Sigmoid colon (tissue), 7 donors: ENCODE results near the gene SMYD2. TPM values are rescaled to one million over a fixed set of nuclear protein-coding genes. Genes with fewer than 3 reads are reported as not detected.

Source experiments
- DNase-seq: peaks from one replicate; pipeline ENCODE4 v3.0.0-alpha.2; 2019
- H3K27ac ChIP-seq, 4 donors: fragments of 200-600 bp; sonication (generic); one replicate each; pipeline ENCODE4 v1.5.1; 2016 to 2019; ENCODE audit warnings: mild to moderate bottlenecking in 1 of 4
- H3K27me3 ChIP-seq, 3 donors: fragments of 200-600 bp; sonication (generic); one replicate each; pipeline ENCODE4 v1.5.1; 2019; ENCODE audit warnings: mild to moderate bottlenecking in 1 of 3
- H3K36me3 ChIP-seq, 4 donors: fragments of 200-600 bp; sonication (generic); one replicate each; pipeline ENCODE4 v1.5.1; 2016 to 2019
- H3K4me1 ChIP-seq, 4 donors: fragments of 200-600 bp; sonication (generic); one replicate each; pipeline ENCODE4 v1.5.1; 2017 to 2019
- H3K4me3 ChIP-seq, 4 donors: fragments of 200-600 bp; sonication (generic); one replicate each; pipeline ENCODE4 v1.5.1; 2017 to 2019; ENCODE audit warnings: mild to moderate bottlenecking in 2 of 4, moderate library complexity in 1 of 4
- H3K9me3 ChIP-seq, 4 donors: fragments of 200-600 bp in 3 of 4; sonication (generic) in 3 of 4; one replicate each; pipeline versions ENCODE4 v1.5.1 to v1.6.1; 2013 to 2019
- EP300 ChIP-seq, 4 donors: sonication (generic); formaldehyde crosslinking; IDR thresholded peaks; one replicate each; pipeline ENCODE4 v1.6.1; 2017; ENCODE audit warnings: antibody characterized with exemption in 4 of 4
- POLR2A ChIP-seq, 2 donors: fragments of 450-650 bp; IDR thresholded peaks; one replicate each; pipeline ENCODE4 v1.6.1; 2016; ENCODE audit warnings: antibody characterized with exemption in 2 of 2, mild to moderate bottlenecking in 2 of 2, moderate library complexity in 2 of 2
- POLR2AphosphoS5 ChIP-seq, 4 donors: sonication (generic); formaldehyde crosslinking; IDR thresholded peaks; one replicate each; pipeline ENCODE4 v1.6.1; 2017; ENCODE audit warnings: antibody characterized with exemption in 4 of 4
- WGBS, 2 donors: extraction: QIAGEN DNeasy Blood & Tissue Kit; methylation state at CpG; one replicate each; pipeline ENCODE4 v1.1.7; 2013; 5-methylcytosine and 5-hydroxymethylcytosine counted together
- intact Hi-C: fragments of 100-400 bp; cut with DNase I; formaldehyde crosslinking; loops from one replicate; pipeline ENCODE4 v1.15.1; 2023
- polyA plus RNA-seq, 3 donors: library from polyadenylated mRNA; stranded (reverse); fragments of 200-250 nt; gene quantifications; one replicate each; pipeline ENCODE4 v1.2.3, GENCODE V29; 2013
- total RNA-seq, 4 donors: library from RNA; depleted of rRNA; stranded (reverse); fragments of >200 nt; gene quantifications; one replicate each; pipeline ENCODE4 v1.1.0, GENCODE V29; 2016
- TF ChIP-seq, protein P1 (sequence below), 4 experiments: fragments of 450-650 bp in 3 of 4; fragments of 200-600 bp in 1 of 4; IDR thresholded peaks; one replicate each; pipeline ENCODE4 v1.5.1; 2016 to 2019; ENCODE audit warnings: antibody characterized with exemption in 4 of 4, mild to moderate bottlenecking in 3 of 4, moderate library complexity in 2 of 4
- donor health status: healthy with polysubstance abuse.
- donor health status: Bipolar disorder and iron deficiency.
- donor health status: healthy.

Gene SMYD2
- total RNA-seq (10 to 100 TPM; 12.5 to 19.9 (median 15.9) TPM), polyA plus RNA-seq (10 to 100 TPM; 14.3 to 23.4 (median 16.7) TPM)

- peak; percentile 78 for DNase-seq
- peak within 1 kb of the TSS; percentile 85 to 96 (median 90) for H3K27ac ChIP-seq
These were observed at the start of gene SMYD2 for GRCh38 chr1:214281021-214281719. SMYD2 (plus strand) TSS chr1:214281159; CDS start chr1:214281255, 96 bp downstream.

DNA sequence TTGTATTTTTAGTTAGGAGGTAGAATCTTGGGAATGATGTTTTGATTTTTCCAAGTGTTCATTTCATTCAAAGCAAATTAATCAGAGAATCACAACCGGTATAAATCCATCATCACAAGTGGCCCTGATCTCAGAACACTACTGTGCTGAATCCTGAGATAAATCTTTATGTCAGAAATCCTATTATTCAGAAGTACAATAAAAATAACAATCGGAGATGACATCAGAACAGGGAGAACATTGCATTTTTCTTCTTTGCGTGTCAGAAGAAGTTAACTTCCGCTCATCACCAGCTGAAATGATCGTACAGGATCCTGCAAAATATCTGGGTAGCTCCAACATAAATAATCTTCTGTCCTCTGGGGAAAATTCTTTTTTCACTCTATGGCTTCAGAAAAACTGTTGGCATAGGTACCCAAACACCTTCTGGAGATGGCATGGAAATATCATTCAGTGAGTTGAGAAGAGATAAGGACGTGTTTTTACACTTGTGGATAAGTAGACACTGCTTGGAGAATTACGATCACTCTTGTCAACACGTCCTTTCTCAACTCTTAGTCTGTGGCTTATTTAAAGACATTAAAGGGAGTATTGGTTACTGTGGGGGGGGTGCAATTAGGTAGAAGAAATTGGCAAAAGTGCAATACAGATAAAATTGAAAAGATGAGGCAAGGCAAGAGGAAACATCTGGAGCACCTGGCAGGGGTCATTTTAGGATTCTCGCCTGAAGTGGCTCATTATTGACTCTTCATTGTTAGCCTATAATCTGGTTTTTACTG is 46.9 kb upstream of the SMYD2 start:
- 65 to 76% methylated on average over 9 of the region's 9 CpGs for WGBS, 2 donors
- H3K36me3 ChIP-seq = no peaks in the 10 kb centered on the region
- TF ChIP-seq, protein P1, sequence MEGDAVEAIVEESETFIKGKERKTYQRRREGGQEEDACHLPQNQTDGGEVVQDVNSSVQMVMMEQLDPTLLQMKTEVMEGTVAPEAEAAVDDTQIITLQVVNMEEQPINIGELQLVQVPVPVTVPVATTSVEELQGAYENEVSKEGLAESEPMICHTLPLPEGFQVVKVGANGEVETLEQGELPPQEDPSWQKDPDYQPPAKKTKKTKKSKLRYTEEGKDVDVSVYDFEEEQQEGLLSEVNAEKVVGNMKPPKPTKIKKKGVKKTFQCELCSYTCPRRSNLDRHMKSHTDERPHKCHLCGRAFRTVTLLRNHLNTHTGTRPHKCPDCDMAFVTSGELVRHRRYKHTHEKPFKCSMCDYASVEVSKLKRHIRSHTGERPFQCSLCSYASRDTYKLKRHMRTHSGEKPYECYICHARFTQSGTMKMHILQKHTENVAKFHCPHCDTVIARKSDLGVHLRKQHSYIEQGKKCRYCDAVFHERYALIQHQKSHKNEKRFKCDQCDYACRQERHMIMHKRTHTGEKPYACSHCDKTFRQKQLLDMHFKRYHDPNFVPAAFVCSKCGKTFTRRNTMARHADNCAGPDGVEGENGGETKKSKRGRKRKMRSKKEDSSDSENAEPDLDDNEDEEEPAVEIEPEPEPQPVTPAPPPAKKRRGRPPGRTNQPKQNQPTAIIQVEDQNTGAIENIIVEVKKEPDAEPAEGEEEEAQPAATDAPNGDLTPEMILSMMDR (IDR thresholded peaks at IDR 0.05) = no peak
- no peak for TF ChIP-seq EP300 (IDR thresholded peaks at IDR 0.05)
- TF ChIP-seq POLR2A (IDR thresholded peaks at IDR 0.05) = no peak
- TF ChIP-seq POLR2AphosphoS5 (IDR thresholded peaks at IDR 0.05) = no peak
- H3K27me3 ChIP-seq = no peaks in the 10 kb centered on the region
- H3K4me3 ChIP-seq = no peak overlapping the region
- no peaks in the 10 kb centered on the region for H3K4me1 ChIP-seq
- no peak overlapping the region for H3K27ac ChIP-seq
- intact Hi-C loops = no loop called here
- DNase-seq = no peak
- H3K9me3 ChIP-seq = no peaks in the 10 kb centered on the region

More at GRCh38 chr1:214281021-214281719, at the start of gene SMYD2:
- H3K36me3 ChIP-seq = no peaks in the 10 kb centered on the region
- intact Hi-C loops = no loop called here
- TF ChIP-seq EP300 (IDR thresholded peaks at IDR 0.05) = no peak
- peak in 2 of 4 donors; percentile 38 to 55 for TF ChIP-seq POLR2AphosphoS5 (IDR thresholded peaks at IDR 0.05)
- TF ChIP-seq, protein P1 (IDR thresholded peaks at IDR 0.05) = no peak
- TF ChIP-seq POLR2A (IDR thresholded peaks at IDR 0.05) = no peak
- H3K4me1 ChIP-seq = peaks cover 0 to 27% (median 11%) of the 10 kb centered on the region in 4 donors
- 1% methylated on average over 94 of the region's 94 CpGs for WGBS, 2 donors
- peak within 1 kb of the TSS; percentile 76 to 97 (median 86) for H3K4me3 ChIP-seq
- H3K9me3 ChIP-seq = no peaks in the 10 kb centered on the region
- H3K27me3 ChIP-seq = no peaks in the 10 kb centered on the region

GRCh38 chr1:214234635-214235025 is 46.3 kb upstream of the SMYD2 start:
- H3K27ac ChIP-seq = no peak overlapping the region
- H3K4me1 ChIP-seq = no peaks in the 10 kb centered on the region
- intact Hi-C loops = no loop called here
- H3K9me3 ChIP-seq = no peaks in the 10 kb centered on the region
- H3K4me3 ChIP-seq = no peak overlapping the region
- no peaks in the 10 kb centered on the region for H3K36me3 ChIP-seq
- no peak for TF ChIP-seq POLR2AphosphoS5 (IDR thresholded peaks at IDR 0.05)
- TF ChIP-seq, protein P1 (IDR thresholded peaks at IDR 0.05) = no peak
- TF ChIP-seq POLR2A (IDR thresholded peaks at IDR 0.05) = no peak
- TF ChIP-seq EP300 (IDR thresholded peaks at IDR 0.05) = no peak
- 62 to 75% methylated on average over 3 of the region's 3 CpGs for WGBS, 2 donors
- no peaks in the 10 kb centered on the region for H3K27me3 ChIP-seq
- DNase-seq = no peak

- TF ChIP-seq, protein P1 (IDR thresholded peaks at IDR 0.05) = no peak
- no peak for TF ChIP-seq EP300 (IDR thresholded peaks at IDR 0.05)
- no peak for TF ChIP-seq POLR2A (IDR thresholded peaks at IDR 0.05)
- TF ChIP-seq POLR2AphosphoS5 (IDR thresholded peaks at IDR 0.05) = no peak
- WGBS, 2 donors = 43 to 46% methylated on average over 2 of the region's 2 CpGs
- H3K4me3 ChIP-seq = no peak overlapping the region
- intact Hi-C loops = no loop called here
- H3K36me3 ChIP-seq = no peaks in the 10 kb centered on the region
- H3K9me3 ChIP-seq = no peaks in the 10 kb centered on the region
- no peak for DNase-seq
- no peak overlapping the region for H3K27ac ChIP-seq
- no peaks in the 10 kb centered on the region for H3K27me3 ChIP-seq
- no peaks in the 10 kb centered on the region for H3K4me1 ChIP-seq
These were observed 44.5 kb upstream of the SMYD2 start for GRCh38 chr1:214236477-214236876.
